CD4-positive, alpha-beta T cell treated with Interleukin-17A for 4 hours (primary cell): ENCODE data around the gene UBE3D.
"Not testable (repeated sequence)": the region's sequence is repeated elsewhere in the genome, so short reads cannot be mapped to it uniquely, and the experiment has no call there.

Source experiments
- DNase-seq: peaks from one replicate; pipeline ENCODE4 v3.0.0-alpha.2; 2020; ENCODE audit warnings: mixed read lengths

UBE3D gene

GRCh38 chr6:82867946-82868345 is 197.7 kb downstream of the UBE3D start:
- DNase-seq = no peak

DNA sequence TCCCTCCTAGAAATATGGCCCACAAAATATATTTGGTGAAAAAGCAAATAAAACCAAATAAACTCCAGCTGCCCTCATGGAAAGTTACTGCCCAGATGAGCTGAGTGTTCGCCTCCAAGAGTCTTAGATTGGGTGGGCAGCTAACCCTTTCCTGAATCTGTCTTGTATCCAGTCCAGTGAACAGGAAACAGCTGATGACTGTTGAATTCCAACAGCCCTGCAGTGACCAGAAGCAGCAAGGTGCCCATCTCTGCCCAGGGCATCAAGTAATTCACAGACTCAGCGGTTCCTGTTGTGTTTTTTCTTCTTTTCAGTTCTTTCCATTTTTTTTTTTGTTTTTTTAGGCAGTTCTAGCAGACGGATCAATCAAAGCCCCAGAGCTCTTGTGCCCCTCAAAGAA is 199.2 kb downstream of the UBE3D start:
- no peak for DNase-seq

DNA sequence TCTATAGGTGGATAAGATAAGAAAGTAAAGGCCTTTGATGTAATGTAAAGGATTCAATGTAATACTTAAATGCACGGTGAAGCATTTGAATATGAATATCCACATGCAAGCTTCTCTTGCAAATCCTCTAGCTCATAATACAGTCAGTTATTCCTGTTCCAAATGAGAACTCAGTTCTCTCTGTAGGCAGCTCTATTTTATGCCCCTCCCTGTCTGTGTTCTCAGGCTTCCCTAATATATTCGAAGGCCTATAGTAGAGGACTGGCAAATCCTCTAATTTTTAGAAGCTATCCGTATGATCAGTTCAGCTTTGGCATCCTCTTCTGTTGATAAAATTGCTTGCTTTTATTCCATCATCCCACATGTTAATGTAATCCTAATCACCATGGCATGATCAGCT is 200.2 kb downstream of the UBE3D start:
- no peak for DNase-seq

GRCh38 chr6:82863781-82864180 is 201.9 kb downstream of the UBE3D start:
- no peak for DNase-seq

- no peak for DNase-seq
Measured at GRCh38 chr6:82862543-82862942, 203.1 kb downstream of the UBE3D start.

DNA sequence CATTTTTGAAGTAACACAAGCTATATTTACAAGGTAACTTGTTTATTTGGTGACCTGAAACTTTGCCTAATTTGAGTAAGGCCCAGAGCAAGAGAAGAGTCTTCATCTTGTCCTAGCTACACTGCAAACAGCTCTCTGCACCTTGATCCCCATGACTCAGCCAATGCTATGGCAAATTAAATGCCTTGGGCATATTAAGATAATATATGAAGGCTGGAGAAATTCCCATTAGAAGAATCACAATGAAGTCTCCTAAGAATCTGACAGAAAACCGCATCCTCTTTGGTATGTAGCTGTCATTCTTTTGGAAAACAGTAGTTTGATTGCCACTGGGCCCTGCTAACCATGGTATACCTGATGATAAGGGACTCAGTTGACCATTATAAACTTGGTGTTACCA is 204.5 kb downstream of the UBE3D start:
- DNase-seq = no peak

GRCh38 chr6:82856077-82856476 is 209.6 kb downstream of the UBE3D start:
- not testable (repeated sequence) for DNase-seq

- DNase-seq = not testable (repeated sequence)
Measured at GRCh38 chr6:82852904-82853303, 212.7 kb downstream of the UBE3D start.

- no peak for DNase-seq
Measured at GRCh38 chr6:82843291-82843885, 222.3 kb downstream of the UBE3D start.

DNA sequence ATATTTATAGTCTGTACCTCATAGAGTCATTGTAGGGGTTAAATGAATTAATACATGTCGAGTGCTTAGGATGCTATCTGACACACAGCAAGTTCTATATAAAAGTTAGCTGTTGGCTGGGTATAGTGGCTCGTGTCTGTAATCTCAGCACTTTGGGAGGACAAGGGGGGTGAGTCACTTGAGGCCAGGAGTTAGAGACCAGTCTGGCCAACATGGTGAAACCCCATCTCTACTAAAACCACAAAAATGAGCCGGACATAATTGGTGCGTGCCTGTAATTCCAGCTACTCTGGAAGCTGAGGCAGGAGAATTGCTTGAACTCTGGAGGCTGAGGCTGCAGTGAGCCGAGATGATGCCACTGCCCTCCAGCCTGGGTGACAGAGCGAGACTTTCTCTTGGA is 222.9 kb downstream of the UBE3D start:
- DNase-seq = no peak
